AG04450 (cell line): Measurements from ENCODE around the gene MTAP. TPM values are rescaled to one million over a fixed set of nuclear protein-coding genes. Genes with fewer than 3 reads are reported as not detected.

Source experiments
- CTCF ChIA-PET: fragments of 300-600, 350-600 bp; formaldehyde crosslinking; extraction: SDS; loops from one replicate; lab custom pipeline; 2022; ENCODE audit warnings: antibody characterized with exemption, inconsistent platforms; lab: Charles Lee
- POLR2A ChIA-PET: fragments of 350-600 bp; formaldehyde crosslinking; extraction: SDS; loops from one replicate; lab custom pipeline; 2021; ENCODE audit warnings: antibody characterized with exemption, inconsistent platforms; lab: Yijun Ruan, JAX
- DNase-seq: peaks from one replicate; pipeline ENCODE4 v3.0.0-alpha.2; 2011; ENCODE audit warnings: low read depth, low spot score
- H3K27ac ChIP-seq: one replicate; pipeline ENCODE4 v1.5.1; 2012; ENCODE audit warnings: low read depth, low read length, control low read depth
- H3K27me3 ChIP-seq: one replicate; pipeline ENCODE4 v1.6.0; 2012; ENCODE audit warnings: low read length; ENCODE audit not compliant: control insufficient read depth, insufficient read depth
- H3K4me3 ChIP-seq: 2 replicates; pipeline ENCODE4 v1.5.1; 2011; ENCODE audit warnings: mild to moderate bottlenecking, low read depth, low read length, control low read depth
- H3K9me3 ChIP-seq: 2 replicates; pipeline ENCODE4 v1.5.1; 2012; ENCODE audit warnings: low read length; ENCODE audit not compliant: control insufficient read depth, insufficient read depth
- CTCF ChIP-seq: IDR thresholded peaks from 2 replicates; pipeline ENCODE4 v1.5.1; 2011; ENCODE audit warnings: low read depth, low read length, control low read depth, inconsistent platforms
- polyA plus RNA-seq: library from polyadenylated mRNA; depleted of rRNA; stranded (reverse); fragments of >200 nt; gene quantifications from 2 replicates; pipeline ENCODE4 v1.2.3, GENCODE V29; 2011

MTAP gene
- polyA plus RNA-seq, 1 experiment = 26.1 TPM

GRCh38 chr9:21801683-21802417 is 586 bp upstream of the MTAP start:
- Histone ChIP-seq H3K9me3 (no peaks in the 10 kb centered on the region), H3K4me3 (peak overlapping the region; percentile 86), H3K27ac (peak overlapping the region; percentile 84), H3K27me3 (no peaks in the 10 kb centered on the region)
- peak; percentile 50 for DNase-seq
- ChIA-PET CTCF (interaction anchor here (1.0 to 1.6 kb wide), 4 partner anchors 11 to 367 kb away, joined by 3 to 10 read pairs (median 5); no protein-coding TSS in a partner anchor), POLR2A (interaction anchor here (0.6 to 2.5 kb wide), 3 partner anchors 21 to 437 kb away, joined by 3 to 15 read pairs (median 5); partner anchors contain the start of gene CDKN2B)
- TF ChIP-seq CTCF = no peak

GRCh38 chr9:21803649-21804048 is 1.2 kb downstream of the MTAP start:
- CTCF ChIA-PET = interaction anchor here (1.4 to 4.3 kb wide), 4 partner anchors 9 to 478 kb away, joined by 3 to 26 read pairs (median 10); partner anchors contain the start of gene CDKN2B
- Histone ChIP-seq H3K27ac (peak overlapping the region; percentile 78), H3K4me3 (peak overlapping the region; percentile 86), H3K27me3 (no peaks in the 10 kb centered on the region), H3K9me3 (no peaks in the 10 kb centered on the region)
- no peak for DNase-seq
- POLR2A ChIA-PET = interaction anchor here (0.7 to 2.5 kb wide), 2 partner anchors 205 to 246 kb away, joined by 4 to 15 read pairs; partner anchors contain the start of gene CDKN2B
- TF ChIP-seq CTCF = no peak

GRCh38 chr9:21804331-21804730 is 1.9 kb downstream of the MTAP start:
- POLR2A ChIA-PET = no interaction called here
- Histone ChIP-seq H3K27me3 (no peaks in the 10 kb centered on the region), H3K9me3 (no peaks in the 10 kb centered on the region), H3K4me3 (peak overlapping the region; percentile 86), H3K27ac (no peak overlapping the region)
- DNase-seq = no peak
- TF ChIP-seq CTCF = no peak
- CTCF ChIA-PET = interaction anchor here (1.4 to 4.3 kb wide), 4 partner anchors 8 to 478 kb away, joined by 3 to 26 read pairs (median 10); partner anchors contain the start of gene CDKN2B

- TF ChIP-seq CTCF = no peak
- Histone ChIP-seq H3K27me3 (no peaks in the 10 kb centered on the region), H3K9me3 (no peaks in the 10 kb centered on the region), H3K27ac (no peak overlapping the region), H3K4me3 (no peak overlapping the region; the same call in 1 of the 2 replicates)
- DNase-seq = no peak
- POLR2A ChIA-PET = no interaction called here
- CTCF ChIA-PET = interaction anchor here (0.7 to 4.3 kb wide), 6 partner anchors 7 to 648 kb away, joined by 3 to 26 read pairs (median 4); partner anchors contain the start of gene CDKN2B
Measured at GRCh38 chr9:21804791-21805190, 2.4 kb downstream of the MTAP start.

- ChIA-PET POLR2A (interaction anchor here (1.1 kb wide), 1 partner anchor 202 kb away, joined by 3 read pairs; the partner anchor contains the start of gene CDKN2B), CTCF (interaction anchor here (1.2 to 4.3 kb wide), 4 partner anchors 202 to 438 kb away, joined by 6 to 26 read pairs (median 12); partner anchors contain the start of gene CDKN2B)
- no peak overlapping the region for H3K4me3 ChIP-seq
- TF ChIP-seq CTCF = no peak
- no peak overlapping the region for H3K27ac ChIP-seq
- DNase-seq = no peak
- no peaks in the 10 kb centered on the region for H3K27me3 ChIP-seq
- H3K9me3 ChIP-seq = no peaks in the 10 kb centered on the region
Measured at GRCh38 chr9:21806644-21807043, 4.2 kb downstream of the MTAP start.
